Activated naive CD8-positive, alpha-beta T cell treated with anti-CD3 and anti-CD28 coated beads for 36 hours (primary cell): Measurements from ENCODE around the gene MRFAP1. TPM values are rescaled to one million over a fixed set of nuclear protein-coding genes. Genes with fewer than 3 reads are reported as not detected.
"Not testable (repeated sequence)": the region's sequence is repeated elsewhere in the genome, so short reads cannot be mapped to it uniquely, and the experiment has no call there.

Source experiments
- DNase-seq: peaks from one replicate; pipeline ENCODE4 v3.0.0; 2021
- H3K27ac Mint-ChIP-seq: one replicate; pipeline ENCODE4 v1.8.0; 2022; ENCODE audit warnings: mild to moderate bottlenecking, moderate library complexity, mixed read lengths
- H3K27me3 Mint-ChIP-seq: one replicate; pipeline ENCODE4 v1.8.0; 2022; ENCODE audit warnings: mild to moderate bottlenecking, mixed read lengths
- H3K36me3 Mint-ChIP-seq: one replicate; pipeline ENCODE4 v1.8.0; 2021; ENCODE audit warnings: mild to moderate bottlenecking, mixed read lengths
- H3K4me1 Mint-ChIP-seq: one replicate; pipeline ENCODE4 v1.8.0; 2021; ENCODE audit warnings: mixed read lengths
- H3K4me3 Mint-ChIP-seq: one replicate; pipeline ENCODE4 v1.8.0; 2022; ENCODE audit warnings: mild to moderate bottlenecking, moderate library complexity, mixed read lengths
- H3K9me3 Mint-ChIP-seq: one replicate; pipeline ENCODE4 v1.8.0; 2022; ENCODE audit warnings: mixed read lengths
- total RNA-seq, 2 experiments: library from RNA; stranded (reverse); gene quantifications; one replicate each; pipeline ENCODE4 v1.2.3, GENCODE V29; 2021

Gene MRFAP1
- total RNA-seq, 2 experiments from 2014 or later = 107 to 109 TPM

GRCh38 chr4:6663596-6664393 lies 23.3 kb downstream of the MRFAP1 start:
- peak overlapping the region; percentile 21 for H3K27ac Mint-ChIP-seq
- H3K4me3 Mint-ChIP-seq = peak overlapping the region; percentile 70
- peaks cover 28% of the 10 kb centered on the region for H3K27me3 Mint-ChIP-seq
- H3K9me3 Mint-ChIP-seq = no peaks in the 10 kb centered on the region
- DNase-seq = no peak
- H3K36me3 Mint-ChIP-seq = peaks cover 2% of the 10 kb centered on the region
- H3K4me1 Mint-ChIP-seq = peaks cover 4% of the 10 kb centered on the region

DNA sequence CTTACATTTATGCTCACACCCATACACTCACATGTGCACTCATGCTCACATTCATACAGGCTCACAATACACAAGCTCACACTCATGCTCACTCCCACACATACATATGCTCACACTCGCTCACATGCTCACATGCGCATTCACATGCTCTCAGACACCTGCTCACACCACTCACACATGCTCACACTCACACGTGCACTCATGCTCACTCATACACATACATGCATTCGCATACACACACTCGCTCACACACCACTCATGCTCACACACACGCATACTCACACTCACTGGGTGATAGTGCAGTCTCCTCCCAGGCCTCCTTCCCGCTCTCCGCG lies 24.8 kb downstream of the MRFAP1 start:
- Mint-ChIP-seq H3K4me3 (no peak overlapping the region), H3K36me3 (peaks cover 2% of the 10 kb centered on the region), H3K4me1 (no peaks in the 10 kb centered on the region), H3K27ac (no peak overlapping the region), H3K9me3 (no peaks in the 10 kb centered on the region), H3K27me3 (peaks cover 22% of the 10 kb centered on the region)
- DNase-seq = no peak

GRCh38 chr4:6668391-6668790 lies 27.9 kb downstream of the MRFAP1 start:
- Mint-ChIP-seq H3K9me3 (peaks cover under 1% of the 10 kb centered on the region), H3K27ac (no peak overlapping the region), H3K4me1 (peaks cover 5% of the 10 kb centered on the region), H3K36me3 (peaks cover 6% of the 10 kb centered on the region), H3K4me3 (no peak overlapping the region), H3K27me3 (peaks cover 6% of the 10 kb centered on the region)
- no peak for DNase-seq

GRCh38 chr4:6671648-6672047 lies 31.2 kb downstream of the MRFAP1 start:
- Mint-ChIP-seq H3K4me3 (no peak overlapping the region), H3K36me3 (peaks cover 27% of the 10 kb centered on the region), H3K4me1 (peaks cover 29% of the 10 kb centered on the region), H3K27ac (no peak overlapping the region), H3K9me3 (peaks cover 2% of the 10 kb centered on the region), H3K27me3 (no peaks in the 10 kb centered on the region)
- DNase-seq = no peak

- Mint-ChIP-seq H3K4me3 (no peak overlapping the region), H3K9me3 (peaks cover 2% of the 10 kb centered on the region), H3K4me1 (peaks cover 34% of the 10 kb centered on the region), H3K27ac (peak overlapping the region; percentile 40), H3K27me3 (no peaks in the 10 kb centered on the region), H3K36me3 (peaks cover 32% of the 10 kb centered on the region)
- no peak for DNase-seq
Measured at GRCh38 chr4:6672131-6672530, 31.6 kb downstream of the MRFAP1 start.

DNA sequence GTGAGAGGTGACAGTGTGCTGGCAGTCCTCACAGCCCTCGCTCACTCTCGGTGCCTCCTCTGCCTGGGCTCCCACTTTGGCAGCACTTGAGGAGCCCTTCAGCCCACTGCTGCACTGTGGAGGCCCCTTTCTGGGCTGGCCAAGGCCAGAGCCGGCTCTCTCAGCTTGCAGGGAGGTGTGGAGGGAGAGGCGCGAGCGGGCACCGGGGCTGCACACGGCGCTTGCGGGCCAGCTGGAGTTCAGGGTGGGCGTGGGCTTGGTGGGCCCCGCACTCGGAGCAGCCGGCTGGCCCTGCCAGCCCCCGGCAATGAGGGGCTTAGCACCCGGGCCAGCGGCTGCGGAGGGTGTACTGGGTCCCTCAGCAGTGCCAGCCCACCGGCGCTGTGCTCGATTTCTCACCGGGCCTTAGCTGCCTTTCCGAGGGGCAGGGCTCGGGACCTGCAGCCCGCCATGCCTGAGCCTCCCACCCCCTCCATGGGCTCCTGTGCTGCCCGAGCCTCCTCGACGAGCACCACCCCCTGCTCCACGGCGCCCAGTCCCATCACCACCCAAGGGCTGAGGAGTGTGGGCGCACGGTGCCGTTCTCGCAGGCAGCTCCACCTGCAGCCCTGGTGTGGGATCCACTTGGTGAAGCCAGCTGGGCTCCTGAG lies 32.2 kb downstream of the MRFAP1 start:
- peak overlapping the region; percentile 97 for H3K27ac Mint-ChIP-seq
- not testable (repeated sequence) for H3K9me3 Mint-ChIP-seq, H3K4me3 Mint-ChIP-seq, DNase-seq, H3K27me3 Mint-ChIP-seq
- H3K36me3 Mint-ChIP-seq = peaks cover 38% of the 10 kb centered on the region
- peaks cover 39% of the 10 kb centered on the region for H3K4me1 Mint-ChIP-seq

DNA sequence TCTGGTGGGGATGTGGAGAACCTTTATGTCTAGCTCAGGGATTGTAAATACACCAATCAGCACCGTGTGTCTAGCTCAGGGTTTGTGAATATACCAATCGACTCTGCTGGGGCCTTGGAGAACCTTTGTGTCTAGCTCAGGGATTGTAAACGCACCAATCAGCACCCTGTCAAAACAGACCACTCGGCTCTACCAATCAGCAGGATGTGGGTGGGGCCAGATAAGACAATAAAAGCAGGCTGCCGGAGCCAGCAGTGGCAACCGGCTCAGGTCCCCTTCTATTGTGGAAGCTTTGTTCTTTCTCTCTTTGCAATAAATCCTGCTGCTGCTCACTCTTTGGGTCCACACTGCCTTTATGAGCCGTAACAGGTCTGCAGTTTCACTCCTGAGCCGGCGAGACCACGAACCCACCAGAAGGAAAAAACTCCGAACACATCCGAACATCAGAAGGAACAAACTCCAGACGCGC lies 32.7 kb downstream of the MRFAP1 start:
- H3K27ac Mint-ChIP-seq = peak overlapping the region; percentile 97
- H3K27me3 Mint-ChIP-seq, H3K9me3 Mint-ChIP-seq: not testable (repeated sequence)
- H3K4me1 Mint-ChIP-seq = peaks cover 41% of the 10 kb centered on the region
- peak; percentile 75 for DNase-seq
- peak overlapping the region; percentile 90 for H3K4me3 Mint-ChIP-seq
- H3K36me3 Mint-ChIP-seq = peaks cover 39% of the 10 kb centered on the region

DNA sequence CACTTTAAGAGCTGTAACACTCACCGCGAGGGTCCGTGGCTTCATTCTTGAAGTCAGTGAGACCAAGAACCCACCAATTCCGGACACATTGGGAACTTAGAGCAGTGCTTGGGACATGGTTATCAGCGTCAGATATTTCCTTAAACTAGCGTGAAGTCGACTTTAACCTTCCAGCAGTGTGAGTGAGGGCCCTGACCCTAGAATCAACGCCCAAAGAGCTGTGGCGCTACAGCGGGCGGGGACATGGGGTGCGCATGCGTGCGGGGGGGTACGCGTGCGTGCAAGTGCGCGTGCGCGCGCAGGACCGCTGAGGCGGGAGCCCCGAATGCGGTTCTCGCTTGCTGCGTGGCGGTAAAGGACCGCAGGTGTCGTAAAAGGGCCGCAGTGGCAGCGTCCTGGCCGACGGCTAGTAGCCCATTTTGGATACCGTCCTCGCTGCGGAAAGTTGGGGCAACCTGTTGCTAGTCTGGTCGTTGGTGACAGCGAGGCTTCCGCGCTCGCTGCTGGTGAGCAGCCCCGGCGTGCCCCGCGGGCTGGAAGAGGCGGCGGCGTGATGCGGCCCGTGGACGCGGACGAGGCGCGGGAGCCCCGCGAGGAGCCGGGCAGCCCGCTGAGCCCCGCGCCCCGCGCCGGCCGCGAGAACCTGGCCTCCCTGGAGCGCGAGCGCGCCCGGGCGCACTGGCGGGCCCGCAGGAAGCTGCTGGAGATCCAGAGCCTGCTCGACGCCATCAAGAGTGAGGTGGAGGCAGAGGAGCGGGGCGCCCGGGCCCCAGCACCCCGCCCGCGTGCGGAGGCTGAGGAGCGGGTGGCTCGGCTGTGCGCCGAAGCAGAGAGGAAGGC lies 33.4 kb downstream of the MRFAP1 start:
- Mint-ChIP-seq H3K4me1 (peaks cover 47% of the 10 kb centered on the region), H3K36me3 (peaks cover 46% of the 10 kb centered on the region), H3K9me3 (peaks cover 2% of the 10 kb centered on the region), H3K27ac (peak overlapping the region; percentile 97), H3K27me3 (no peaks in the 10 kb centered on the region), H3K4me3 (peak overlapping the region; percentile 90)
- DNase-seq = peak; percentile 95

DNA sequence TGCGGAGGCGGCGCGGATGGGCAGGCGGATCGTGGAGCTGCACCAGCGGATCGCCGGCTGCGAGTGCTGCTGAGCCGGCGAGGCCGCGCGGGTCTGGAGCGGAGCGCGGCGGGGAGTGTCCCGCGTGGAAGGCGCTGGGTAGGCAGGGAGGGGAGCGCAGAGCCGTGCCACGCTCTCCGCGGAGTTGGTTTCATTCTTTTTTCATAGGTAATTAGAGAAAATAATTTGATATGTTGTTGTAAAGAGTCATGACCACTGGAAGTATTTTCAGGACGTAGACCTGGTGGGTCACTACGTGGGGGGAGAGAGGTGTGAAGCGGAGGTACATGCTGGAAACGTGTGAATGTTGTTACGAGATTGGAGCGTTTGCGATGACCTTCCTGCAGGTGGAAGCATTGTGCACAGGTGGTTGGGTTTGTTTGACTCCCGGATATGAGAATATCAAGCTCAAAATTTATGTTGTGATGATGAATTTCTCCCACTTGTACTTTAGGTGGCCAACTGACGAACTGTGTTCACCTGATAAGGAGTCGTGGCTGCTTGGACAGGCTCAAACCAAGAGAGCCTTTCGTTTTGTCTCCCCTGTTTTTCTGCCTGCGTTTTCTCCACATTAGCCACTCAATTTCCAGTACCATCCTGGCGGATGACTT lies 34.1 kb downstream of the MRFAP1 start:
- Mint-ChIP-seq H3K36me3 (peaks cover 53% of the 10 kb centered on the region), H3K27ac (peak overlapping the region; percentile 97), H3K27me3 (no peaks in the 10 kb centered on the region), H3K4me3 (peak overlapping the region; percentile 90), H3K4me1 (peaks cover 50% of the 10 kb centered on the region), H3K9me3 (peaks cover 4% of the 10 kb centered on the region)
- peak; percentile 59 for DNase-seq

- H3K27ac Mint-ChIP-seq = peak overlapping the region; percentile 97
- H3K9me3 Mint-ChIP-seq = peaks cover 4% of the 10 kb centered on the region
- H3K36me3 Mint-ChIP-seq = peaks cover 70% of the 10 kb centered on the region
- no peak for DNase-seq
- H3K27me3 Mint-ChIP-seq = no peaks in the 10 kb centered on the region
- peak overlapping the region; percentile 90 for H3K4me3 Mint-ChIP-seq
- peaks cover 48% of the 10 kb centered on the region for H3K4me1 Mint-ChIP-seq
Measured at GRCh38 chr4:6676722-6677558, 36.5 kb downstream of the MRFAP1 start.

- H3K27ac Mint-ChIP-seq = peak overlapping the region; percentile 38
- no peak for DNase-seq
Measured at GRCh38 chr4:6680372-6681034, 40.0 kb downstream of the MRFAP1 start.

GRCh38 chr4:6681191-6681590 lies 40.7 kb downstream of the MRFAP1 start:
- Mint-ChIP-seq H3K27me3 (no peaks in the 10 kb centered on the region), H3K27ac (peak overlapping the region; percentile 43), H3K4me1 (peaks cover 28% of the 10 kb centered on the region), H3K9me3 (peaks cover 2% of the 10 kb centered on the region), H3K36me3 (peaks cover 49% of the 10 kb centered on the region), H3K4me3 (no peak overlapping the region)
- no peak for DNase-seq

More at GRCh38 chr4:6680372-6681034, 40.0 kb downstream of the MRFAP1 start:
- Mint-ChIP-seq H3K9me3 (peaks cover 2% of the 10 kb centered on the region), H3K4me1 (peaks cover 35% of the 10 kb centered on the region), H3K36me3 (peaks cover 56% of the 10 kb centered on the region), H3K27me3 (no peaks in the 10 kb centered on the region), H3K4me3 (no peak overlapping the region)

- Mint-ChIP-seq H3K27me3 (no peaks in the 10 kb centered on the region), H3K4me1 (peaks cover 21% of the 10 kb centered on the region), H3K36me3 (peaks cover 34% of the 10 kb centered on the region), H3K9me3 (peaks cover 2% of the 10 kb centered on the region), H3K27ac (no peak overlapping the region), H3K4me3 (no peak overlapping the region)
- DNase-seq = no peak
Measured at GRCh38 chr4:6682862-6683590, 42.5 kb downstream of the MRFAP1 start.
